RWPE1 (cell line): ENCODE results near the gene ROR1.

Experiments used
- CTCF ChIA-PET: fragments of 350-600 bp; sonication (Branson Sonifier 250); formaldehyde crosslinking; extraction: SDS; loops from one replicate; lab custom pipeline; 2021; lab: Yijun Ruan, JAX
- POLR2A ChIA-PET: fragments of 400-600 bp; formaldehyde crosslinking; extraction: SDS; loops from one replicate; lab custom pipeline; 2020; ENCODE audit warnings: antibody characterized with exemption; ENCODE audit not compliant: low non-redundant PET; lab: Yijun Ruan, JAX
- DNase-seq: peaks from one replicate; pipeline ENCODE4 v3.0.0; 2012; ENCODE audit warnings: low spot score
- H3K27ac ChIP-seq: fragments of 450-650 bp; 2 replicates; pipeline ENCODE4 v1.5.1; 2017
- CTCF ChIP-seq: fragments of 450-650 bp; conservative IDR thresholded peaks from 2 replicates; pipeline ENCODE4 v1.5.1; 2017; ENCODE audit warnings: low read depth, mild to moderate bottlenecking

ROR1 gene

GRCh38 chr1:63937461-63938022, 163.7 kb downstream of the ROR1 start:
- ChIA-PET CTCF (no interaction called here), POLR2A (no interaction called here)
- no peak for DNase-seq
- H3K27ac ChIP-seq, result no peak overlapping the region
- no peak for TF ChIP-seq CTCF

- ChIA-PET CTCF (no interaction called here), POLR2A (no interaction called here)
- DNase-seq, result no peak
- no peak overlapping the region for H3K27ac ChIP-seq
- TF ChIP-seq CTCF, result no peak
These were observed 166.6 kb downstream of the ROR1 start for GRCh38 chr1:63940440-63940839.

GRCh38 chr1:63943393-63943792, 169.6 kb downstream of the ROR1 start:
- POLR2A ChIA-PET, result no interaction called here
- CTCF ChIA-PET, result interaction anchor here (0.7 kb wide), 1 partner anchor 429 kb away, joined by 3 read pairs; no protein-coding TSS in a partner anchor
- no peak for DNase-seq
- H3K27ac ChIP-seq, result no peak overlapping the region
- TF ChIP-seq CTCF, result no peak

GRCh38 chr1:63945943-63946342, 172.1 kb downstream of the ROR1 start:
- TF ChIP-seq CTCF, result no peak
- ChIA-PET POLR2A (no interaction called here), CTCF (no interaction called here)
- no peak for DNase-seq
- no peak overlapping the region for H3K27ac ChIP-seq

- POLR2A ChIA-PET, result no interaction called here
These were observed 173.2 kb downstream of the ROR1 start for GRCh38 chr1:63946866-63947491.

GRCh38 chr1:63947904-63948303, 174.1 kb downstream of the ROR1 start:
- DNase-seq, result no peak
- no peak for TF ChIP-seq CTCF
- H3K27ac ChIP-seq, result no peak overlapping the region
- CTCF ChIA-PET, result no interaction called here
- POLR2A ChIA-PET, result no interaction called here

More at GRCh38 chr1:63946866-63947491, 173.2 kb downstream of the ROR1 start:
- TF ChIP-seq CTCF, result no peak
- no peak overlapping the region for H3K27ac ChIP-seq
- CTCF ChIA-PET, result no interaction called here
- no peak for DNase-seq
